ENCODE data around the gene ARHGEF40. TPM values are rescaled to one million over a fixed set of nuclear protein-coding genes. Genes with fewer than 3 reads are reported as not detected.

ARHGEF40 gene
- 10 to 100 TPM; 15.0 to 48.5 (median 17.4) TPM for total RNA-seq
- 10 to 100 TPM; 12.5 to 26.5 (median 18.0) TPM for polyA plus RNA-seq

DNA sequence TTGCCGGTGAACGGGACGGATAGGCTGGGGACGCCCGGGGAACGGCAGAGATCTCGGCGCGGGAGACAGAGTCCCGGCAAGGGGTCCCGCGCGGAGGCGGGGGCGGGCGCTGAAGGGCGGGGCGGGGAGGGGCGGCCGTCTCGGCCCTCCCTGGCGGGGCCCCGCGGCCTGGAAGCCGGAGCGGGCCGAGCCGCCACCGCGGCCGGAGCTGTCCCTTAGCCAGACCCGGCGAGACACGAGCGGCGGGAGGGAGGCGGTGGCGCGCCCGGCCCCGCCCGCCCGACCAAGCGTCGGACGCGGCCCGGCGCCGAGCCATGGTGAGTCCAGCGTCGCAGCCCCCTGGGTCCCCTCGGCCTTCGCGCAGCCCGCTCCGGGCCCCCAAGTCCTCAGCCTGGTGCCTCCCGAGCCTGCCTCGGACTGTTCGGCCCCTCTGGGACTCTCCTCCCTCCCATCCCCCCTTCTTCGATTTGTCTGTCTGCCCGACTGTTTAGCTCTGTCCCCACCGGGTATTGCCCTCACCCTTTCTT is at the start of gene ARHGEF40:
Gene ARHGEF40 (plus strand): TSS at position 222 of the 527 bp plus-strand sequence. CDS start 93 bp downstream, at position 315.
- TF ChIP-seq, protein P1, sequence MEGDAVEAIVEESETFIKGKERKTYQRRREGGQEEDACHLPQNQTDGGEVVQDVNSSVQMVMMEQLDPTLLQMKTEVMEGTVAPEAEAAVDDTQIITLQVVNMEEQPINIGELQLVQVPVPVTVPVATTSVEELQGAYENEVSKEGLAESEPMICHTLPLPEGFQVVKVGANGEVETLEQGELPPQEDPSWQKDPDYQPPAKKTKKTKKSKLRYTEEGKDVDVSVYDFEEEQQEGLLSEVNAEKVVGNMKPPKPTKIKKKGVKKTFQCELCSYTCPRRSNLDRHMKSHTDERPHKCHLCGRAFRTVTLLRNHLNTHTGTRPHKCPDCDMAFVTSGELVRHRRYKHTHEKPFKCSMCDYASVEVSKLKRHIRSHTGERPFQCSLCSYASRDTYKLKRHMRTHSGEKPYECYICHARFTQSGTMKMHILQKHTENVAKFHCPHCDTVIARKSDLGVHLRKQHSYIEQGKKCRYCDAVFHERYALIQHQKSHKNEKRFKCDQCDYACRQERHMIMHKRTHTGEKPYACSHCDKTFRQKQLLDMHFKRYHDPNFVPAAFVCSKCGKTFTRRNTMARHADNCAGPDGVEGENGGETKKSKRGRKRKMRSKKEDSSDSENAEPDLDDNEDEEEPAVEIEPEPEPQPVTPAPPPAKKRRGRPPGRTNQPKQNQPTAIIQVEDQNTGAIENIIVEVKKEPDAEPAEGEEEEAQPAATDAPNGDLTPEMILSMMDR (IDR thresholded peaks at IDR 0.05) = no peak
- peak in 1 of 2 donors; percentile 17 for TF ChIP-seq POLR2A (IDR thresholded peaks at IDR 0.05)
- peak in 3 of 4 donors; percentile 10 to 19 (median 18) for TF ChIP-seq POLR2AphosphoS5 (IDR thresholded peaks at IDR 0.05)
- no peak for TF ChIP-seq EP300 (IDR thresholded peaks at IDR 0.05)
- DNase-seq = no peak
- intact Hi-C loops (cut with DNase I) = loop anchor here (1.0 to 2.0 kb wide), 2 partner anchors 34 to 45 kb away; partner anchors contain the start of gene NDRG2
- H3K9me3 ChIP-seq = no peaks in the 10 kb centered on the region
- 0 to 1% methylated on average over 63 of the region's 63 CpGs for WGBS, 2 donors
- peak within 1 kb of the TSS; percentile 87 to 93 (median 88) for H3K27ac ChIP-seq
- H3K36me3 ChIP-seq = peaks cover 0 to 13% (median 6%) of the 10 kb centered on the region in 4 donors
- peaks cover 0 to 39% (median 36%) of the 10 kb centered on the region in 4 donors for H3K4me1 ChIP-seq
- no peaks in the 10 kb centered on the region for H3K27me3 ChIP-seq
- peak within 1 kb of the TSS; percentile 60 to 85 (median 64) for H3K4me3 ChIP-seq

DNA sequence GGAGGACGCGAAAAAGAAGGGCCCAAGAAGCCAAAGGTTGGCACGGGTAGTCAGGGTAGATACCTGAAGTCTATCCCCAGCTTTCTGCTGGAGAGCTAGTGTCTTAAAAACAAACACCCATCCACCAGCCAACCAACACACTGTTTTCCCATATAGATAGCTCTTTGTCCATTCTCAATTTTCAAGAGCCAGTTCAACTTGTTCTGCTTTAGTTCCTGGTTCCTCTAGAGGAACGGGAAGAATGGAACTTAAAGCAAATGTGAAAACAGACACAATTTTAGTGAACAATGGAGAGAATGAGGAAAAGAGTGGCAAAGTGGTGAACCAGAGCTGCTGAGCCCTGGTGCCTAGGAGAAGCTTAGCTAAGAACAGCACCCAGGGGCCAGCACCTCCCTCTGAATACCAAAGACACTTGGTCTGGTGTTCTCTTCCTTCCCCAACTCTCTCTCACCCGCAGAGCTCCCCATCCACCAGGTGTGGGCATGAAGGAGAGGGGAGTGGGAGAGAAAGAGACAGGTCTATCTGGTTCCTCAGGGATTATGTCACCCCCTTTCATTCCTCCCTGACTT is 49.0 kb upstream of the ARHGEF40 start:
- no peak for TF ChIP-seq POLR2A (IDR thresholded peaks at IDR 0.05)
- TF ChIP-seq, protein P1 (IDR thresholded peaks at IDR 0.05) = no peak
- no peak for TF ChIP-seq EP300 (IDR thresholded peaks at IDR 0.05)
- no peak for TF ChIP-seq POLR2AphosphoS5 (IDR thresholded peaks at IDR 0.05)
- Histone ChIP-seq H3K36me3 (peaks cover 17 to 64% (median 36%) of the 10 kb centered on the region in 4 donors), H3K27ac (peak overlapping the region in 1 of 4 donors; percentile 13), H3K27me3 (no peaks in the 10 kb centered on the region), H3K9me3 (no peaks in the 10 kb centered on the region), H3K4me1 (peaks cover 0 to 31% (median 27%) of the 10 kb centered on the region in 4 donors), H3K4me3 (no peak overlapping the region)
- intact Hi-C loops (cut with DNase I) = no loop called here
- 68 to 88% methylated on average over 5 of the region's 5 CpGs for WGBS, 2 donors
- DNase-seq = no peak

DNA sequence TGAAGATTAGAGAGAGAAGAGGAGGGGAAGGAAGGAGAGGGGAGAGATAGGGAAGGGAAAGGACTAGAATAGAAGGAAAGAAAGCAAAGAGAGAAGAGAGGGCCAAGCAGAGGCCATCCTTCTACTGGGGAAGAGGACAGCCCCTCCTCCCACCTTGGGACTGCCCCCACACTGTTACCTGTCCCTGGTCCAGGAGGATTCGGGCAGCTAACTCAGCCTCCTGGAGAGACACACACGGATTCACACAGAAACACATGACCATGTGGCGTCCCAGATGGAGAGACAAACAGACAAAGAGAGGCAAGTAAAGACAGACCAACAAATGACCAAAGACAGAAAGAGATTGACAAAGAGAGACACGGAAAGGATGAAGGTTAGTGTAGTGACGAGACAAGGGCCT is 47.4 kb upstream of the ARHGEF40 start:
- 82 to 89% methylated on average over 5 of the region's 5 CpGs for WGBS, 2 donors
- intact Hi-C loops (cut with DNase I) = no loop called here
- Histone ChIP-seq H3K4me1 (peaks cover 0 to 43% (median 35%) of the 10 kb centered on the region in 4 donors), H3K27me3 (no peaks in the 10 kb centered on the region), H3K27ac (peak overlapping the region; percentile 93 to 95 (median 93)), H3K9me3 (no peaks in the 10 kb centered on the region), H3K4me3 (peak overlapping the region in 3 of 4 donors; percentile 84 to 91 (median 85)), H3K36me3 (peaks cover 17 to 51% (median 33%) of the 10 kb centered on the region in 4 donors)
- no peak for DNase-seq
- TF ChIP-seq, protein P1 (IDR thresholded peaks at IDR 0.05) = no peak
- TF ChIP-seq EP300 (IDR thresholded peaks at IDR 0.05) = no peak

DNA sequence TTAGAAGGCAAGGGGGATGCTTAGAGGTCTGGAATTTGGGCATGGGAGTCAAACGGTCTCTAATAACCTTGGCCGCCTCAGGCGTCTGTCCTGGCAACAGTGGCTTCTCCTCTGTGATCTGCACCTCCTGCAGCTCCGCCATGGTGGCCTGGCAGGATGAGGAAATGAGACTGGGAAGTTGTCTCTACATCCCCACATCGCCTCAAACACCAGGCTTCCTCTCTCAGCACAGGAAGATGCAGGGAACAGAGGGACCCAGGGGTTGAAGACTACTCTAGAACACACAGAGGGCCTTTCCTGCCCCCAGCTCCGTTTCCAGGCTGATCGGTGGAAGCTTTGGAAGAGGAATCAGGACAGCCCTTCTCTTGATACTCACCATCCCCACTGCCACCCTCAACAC is 46.9 kb upstream of the ARHGEF40 start:
- peak overlapping the region; percentile 84 to 96 (median 88) for H3K4me3 ChIP-seq
- no peaks in the 10 kb centered on the region for H3K27me3 ChIP-seq
- peak overlapping the region; percentile 93 to 95 (median 93) for H3K27ac ChIP-seq
- 61 to 71% methylated on average over 7 of the region's 7 CpGs for WGBS, 2 donors
- intact Hi-C loops (cut with DNase I) = no loop called here
- TF ChIP-seq, protein P1 (IDR thresholded peaks at IDR 0.05) = no peak
- TF ChIP-seq EP300 (IDR thresholded peaks at IDR 0.05) (no peak), POLR2AphosphoS5 (IDR thresholded peaks at IDR 0.05) (no peak), POLR2A (IDR thresholded peaks at IDR 0.05) (no peak)
- H3K4me1 ChIP-seq = peaks cover 0 to 43% (median 35%) of the 10 kb centered on the region in 4 donors
- peaks cover 17 to 46% (median 29%) of the 10 kb centered on the region in 4 donors for H3K36me3 ChIP-seq
- DNase-seq = no peak
- H3K9me3 ChIP-seq = no peaks in the 10 kb centered on the region
